ENCODE measurements around the gene SLC27A5.
A peak's percentile ranks its signal among the peaks of the same experiment; 100 is the strongest.
"Not testable (repeated sequence)": the region's sequence is repeated elsewhere in the genome, so short reads cannot be mapped to it uniquely, and the experiment has no call there.

The SLC27A5 gene

GRCh38 chr19:58469241-58470013, 42.4 kb downstream of the SLC27A5 start:
- no peak for DNase-seq (ENCODE audit: low read depth in 2 of 2)

- DNase-seq (ENCODE audit: low read depth in 2 of 2): no peak
These were observed 43.5 kb downstream of the SLC27A5 start for GRCh38 chr19:58468216-58468839.

GRCh38 chr19:58466760-58467589, 44.8 kb downstream of the SLC27A5 start, which contains the start of gene ZNF324:
Gene ZNF324, plus strand, starts transcription at chr19:58467080. Its CDS starts 2,106 bp downstream, at chr19:58469186.
- peak; percentile 97 to 98 for DNase-seq (ENCODE audit: low read depth in 2 of 2)

DNA sequence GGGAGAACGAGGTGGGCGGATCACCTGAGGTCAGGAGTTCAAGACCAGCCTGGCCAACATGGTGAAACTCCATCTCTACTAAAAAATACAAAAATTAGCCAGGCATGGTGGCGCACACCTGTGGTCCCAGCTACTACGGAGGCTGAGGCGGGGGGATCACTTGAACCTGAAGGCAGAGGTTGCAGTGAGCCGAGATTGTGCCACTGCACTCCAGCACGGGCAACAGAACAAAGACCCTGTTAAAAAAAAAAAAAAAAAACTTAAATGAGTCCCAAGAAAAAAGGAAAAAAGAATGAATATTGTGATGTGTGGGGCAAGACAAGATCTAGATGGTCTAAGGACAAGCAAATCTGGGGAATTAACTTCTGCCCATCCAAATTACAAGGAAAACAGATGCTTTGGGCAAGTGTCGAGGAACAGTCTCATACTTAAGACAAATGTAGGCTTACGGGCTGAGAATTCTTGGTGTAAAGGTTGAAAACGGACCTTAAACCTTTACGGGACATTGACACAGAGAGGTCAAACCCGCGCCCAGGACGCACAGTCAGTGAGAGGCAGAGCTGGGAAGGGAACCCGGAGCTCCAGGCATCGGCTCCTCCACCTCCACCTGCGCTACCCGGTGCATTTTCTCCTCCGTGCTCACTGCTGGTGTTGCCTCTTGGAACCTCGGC, 45.6 kb downstream of the SLC27A5 start:
- no peak for DNase-seq (ENCODE audit: low read depth in 2 of 2)

DNA sequence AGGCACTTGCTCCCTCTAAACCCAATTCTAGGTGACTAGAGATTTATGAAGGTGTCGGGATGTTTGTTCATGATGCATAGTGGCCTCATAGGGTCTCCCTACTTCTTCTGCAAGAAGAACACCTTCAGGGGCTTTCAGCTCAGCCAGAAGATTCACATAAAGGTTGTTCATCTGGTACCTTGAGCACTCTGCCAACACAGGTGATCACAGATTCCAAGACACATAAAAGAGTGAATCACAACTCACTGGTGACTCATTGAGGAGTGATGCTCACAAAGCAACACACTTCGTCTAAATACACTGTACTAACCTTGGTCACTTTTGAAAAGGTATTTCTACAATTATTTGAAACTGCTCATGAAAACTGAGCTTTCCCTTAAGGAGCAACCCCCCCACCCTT, 51.8 kb downstream of the SLC27A5 start:
- DNase-seq (ENCODE audit: low read depth in 2 of 2): no peak

- DNase-seq (ENCODE audit: low read depth in 2 of 2): no peak
These were observed 55.7 kb downstream of the SLC27A5 start for GRCh38 chr19:58456111-58456510.

DNA sequence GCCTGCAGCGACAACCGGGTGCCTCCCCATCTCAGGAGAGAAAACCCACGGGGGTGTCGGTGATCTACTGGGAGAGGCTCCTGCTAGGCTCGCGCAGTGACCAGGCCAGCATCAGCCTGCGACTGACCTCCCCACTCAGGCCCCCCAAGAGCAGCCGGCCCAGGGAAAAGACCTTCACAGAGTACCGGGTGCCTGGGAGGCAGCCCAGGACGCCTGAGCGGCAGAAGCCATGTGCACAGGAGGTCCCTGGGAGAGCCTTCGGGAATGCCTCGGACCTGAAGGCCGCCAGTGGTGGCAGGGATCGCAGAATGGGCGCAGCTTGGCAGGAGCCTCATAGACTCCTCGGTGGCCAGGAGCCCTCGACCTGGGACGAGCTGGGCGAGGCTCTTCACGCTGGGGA, 56.5 kb downstream of the SLC27A5 start:
- no peak for DNase-seq (ENCODE audit: low read depth in 2 of 2)

GRCh38 chr19:58453743-58454142, 58.0 kb downstream of the SLC27A5 start:
- DNase-seq (ENCODE audit: low read depth in 2 of 2): no peak

DNA sequence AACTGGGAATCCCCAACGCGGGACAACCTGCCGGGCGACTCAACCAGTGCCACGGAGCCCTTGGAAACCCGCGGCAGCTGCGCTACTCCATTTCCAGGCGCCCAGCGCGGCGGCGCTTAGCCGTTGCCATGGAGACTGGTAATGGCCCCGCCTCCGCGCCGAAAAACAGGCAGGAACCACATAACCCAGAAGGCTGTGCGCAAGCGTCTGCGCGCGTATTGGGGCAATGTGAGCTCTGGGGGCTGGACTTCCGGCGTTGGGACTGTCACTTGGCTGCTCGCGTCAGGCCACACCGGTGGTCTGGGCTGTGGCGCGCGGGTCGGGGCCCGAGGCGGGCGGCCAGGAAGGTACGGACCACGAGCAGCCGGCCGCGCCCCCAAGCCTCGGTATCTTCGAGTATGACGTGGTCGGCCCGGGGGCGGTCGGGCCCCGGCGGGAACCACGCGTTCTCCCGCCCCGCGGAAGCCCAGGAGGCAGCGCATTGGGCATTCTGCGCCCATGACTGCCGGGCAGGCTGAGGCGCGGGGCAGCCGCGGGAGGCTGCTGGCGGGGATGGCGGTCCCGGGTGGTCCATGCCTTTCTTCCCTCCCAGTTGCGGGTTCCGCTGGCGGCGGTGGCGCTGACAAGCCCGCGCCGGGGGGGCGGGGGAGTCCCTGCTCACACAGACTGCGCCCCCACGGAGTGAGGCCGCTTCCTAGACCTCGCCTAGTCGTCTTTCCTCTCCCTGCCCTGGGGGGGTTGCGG, 60.3 kb downstream of the SLC27A5 start, which contains the start of gene ZNF324B:
ZNF324B (plus strand) TSS at position 265 of the 744 bp plus-strand sequence. CDS start 2,080 bp downstream, outside the sequence.
- peak; percentile 93 for DNase-seq (ENCODE audit: low read depth in 2 of 2)

DNA sequence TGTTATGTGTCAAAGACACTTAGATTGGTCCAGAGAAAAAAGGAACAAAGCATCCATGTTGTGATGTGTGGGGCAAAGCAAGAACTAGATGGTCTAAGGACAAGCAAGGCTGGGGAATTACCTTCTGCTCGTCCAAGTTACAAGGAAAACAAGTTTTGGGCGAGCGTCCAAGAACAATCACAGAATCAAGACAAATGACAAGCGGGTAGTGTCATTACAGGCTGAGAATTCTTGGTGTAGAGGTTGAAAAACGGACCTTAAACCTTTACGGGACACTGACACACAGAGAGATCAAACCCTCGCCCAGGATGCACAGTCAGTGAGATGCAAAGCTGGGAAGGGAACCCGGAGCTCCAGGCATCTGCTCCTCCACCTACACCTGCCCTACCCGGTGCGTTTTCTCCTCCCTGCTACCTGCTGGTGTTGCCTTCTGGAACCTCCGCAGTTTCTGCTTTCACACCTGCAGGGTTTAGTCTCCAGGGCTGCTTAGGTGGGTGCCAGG, 60.9 kb downstream of the SLC27A5 start:
- DNase-seq (ENCODE audit: low read depth in 2 of 2): no peak

DNA sequence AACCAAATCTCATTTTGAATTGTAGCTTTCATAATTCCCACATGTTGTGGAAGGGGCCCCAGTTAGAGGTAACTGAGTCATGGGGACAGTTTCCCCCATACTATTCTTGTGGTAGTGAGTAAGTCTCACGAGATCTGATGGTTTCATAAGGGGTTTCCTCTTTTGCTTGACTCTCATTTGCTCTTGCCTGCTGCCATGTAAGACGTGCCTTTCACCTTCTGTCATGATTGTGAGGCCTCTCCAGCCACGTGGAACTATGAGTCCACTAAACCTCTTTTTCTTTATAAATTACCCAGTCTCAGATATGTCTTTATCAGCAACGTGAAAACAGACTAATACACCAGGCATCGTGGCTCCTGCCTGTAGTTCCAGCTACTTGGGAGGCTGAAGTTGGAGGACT, 61.8 kb downstream of the SLC27A5 start:
- DNase-seq (ENCODE audit: low read depth in 2 of 2): not testable (repeated sequence)

DNA sequence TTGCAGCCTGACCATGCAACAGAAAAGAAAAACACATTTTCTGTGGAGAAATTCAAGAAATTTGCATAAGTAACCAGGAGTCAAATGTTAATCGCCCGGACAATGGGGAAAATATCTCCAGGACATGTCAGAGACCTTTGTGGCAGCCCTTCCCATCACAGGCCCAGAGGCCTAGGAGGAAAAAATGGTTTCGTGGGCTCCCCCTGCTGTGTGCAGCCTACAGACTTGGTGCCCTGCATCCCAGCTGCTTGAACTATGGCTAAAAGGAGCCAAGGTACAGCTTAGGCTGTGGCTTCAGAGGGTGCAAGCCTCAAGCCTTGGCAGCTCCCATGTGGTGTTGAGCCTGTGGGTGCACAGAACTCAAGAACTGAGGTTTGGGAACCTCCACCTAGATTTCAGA, 62.9 kb downstream of the SLC27A5 start:
- DNase-seq (ENCODE audit: low read depth in 2 of 2): not testable (repeated sequence)

Measured in stimulated activated CD8-positive, alpha-beta memory T cell treated with anti-CD3 and anti-CD28 coated beads, Interleukin-2, amount 100 ng/mL, for 1 hour (primary cell).